HCT116 (cell line): Measurements from ENCODE around the gene MAP2K3.
"Not testable (repeated sequence)": the region's sequence is repeated elsewhere in the genome, so short reads cannot be mapped to it uniquely, and the experiment has no call there.

Experiments
- POLR2AphosphoS5 ChIP-seq: IDR thresholded peaks from 2 replicates; pipeline ENCODE4 v1.6.1; 2011; ENCODE audit warnings: mild to moderate bottlenecking, low read depth, low read length, moderate library complexity
- SP1 ChIP-seq: IDR thresholded peaks from 2 replicates; pipeline ENCODE4 v1.6.1; 2012; ENCODE audit warnings: low read depth
- ZFX ChIP-seq: fragments of 450-650 bp; IDR thresholded peaks from 2 replicates; pipeline ENCODE4 v1.6.1; 2017
- ZNF274 ChIP-seq: fragments of 200-500 bp; sonication (Bioruptor generic); IDR thresholded peaks from 2 replicates; pipeline ENCODE4 v1.6.1; 2014; ENCODE audit warnings: mild to moderate bottlenecking, low read depth, low read length, inconsistent platforms
- TF ChIP-seq, protein P1 (sequence below): IDR thresholded peaks from 2 replicates; pipeline ENCODE4 v1.6.1; 2012; ENCODE audit warnings: low read depth

DNA sequence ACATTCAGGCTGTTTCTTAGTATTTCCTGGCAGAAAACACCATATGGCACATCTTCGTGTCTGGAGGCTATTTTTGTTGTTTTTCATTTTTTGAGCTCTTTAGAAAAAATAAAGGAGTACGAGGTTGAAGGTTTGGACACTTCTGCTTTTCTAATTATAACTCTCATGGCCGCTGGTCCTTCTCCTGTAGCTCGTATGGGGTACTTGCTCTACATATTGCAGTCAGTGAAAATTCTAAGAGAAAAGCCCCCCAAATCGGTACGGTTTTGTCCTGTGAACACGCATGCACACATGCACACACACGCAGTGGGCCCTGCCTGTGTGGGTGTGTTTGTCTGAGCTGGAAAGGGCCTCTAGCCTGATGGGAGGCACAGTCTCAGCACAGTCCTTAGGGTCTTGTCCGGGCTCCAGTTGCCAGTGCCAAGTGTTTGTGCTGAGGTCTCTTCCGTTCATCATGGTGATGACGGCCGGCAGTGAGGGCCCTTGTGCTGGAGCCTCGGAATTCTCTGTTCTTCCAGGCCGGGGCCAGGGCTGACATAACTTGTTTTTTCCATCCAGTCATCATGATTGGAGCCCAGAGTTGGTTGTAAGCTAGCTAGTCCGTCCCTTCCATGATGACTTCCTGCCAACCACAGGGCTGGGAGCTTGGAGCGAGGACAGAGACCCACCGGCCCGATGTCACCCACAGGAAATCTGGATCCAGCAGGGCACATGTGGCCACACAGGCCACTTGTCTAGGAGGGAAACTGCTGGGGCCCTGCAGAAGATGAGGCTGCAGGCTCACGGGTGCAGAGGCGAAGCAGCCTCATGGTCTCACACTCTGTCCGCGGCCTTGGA is 26.5 kb downstream of the MAP2K3 start:
- not testable (repeated sequence) for TF ChIP-seq ZFX, ZNF274, POLR2AphosphoS5, SP1
- TF ChIP-seq, protein P1, sequence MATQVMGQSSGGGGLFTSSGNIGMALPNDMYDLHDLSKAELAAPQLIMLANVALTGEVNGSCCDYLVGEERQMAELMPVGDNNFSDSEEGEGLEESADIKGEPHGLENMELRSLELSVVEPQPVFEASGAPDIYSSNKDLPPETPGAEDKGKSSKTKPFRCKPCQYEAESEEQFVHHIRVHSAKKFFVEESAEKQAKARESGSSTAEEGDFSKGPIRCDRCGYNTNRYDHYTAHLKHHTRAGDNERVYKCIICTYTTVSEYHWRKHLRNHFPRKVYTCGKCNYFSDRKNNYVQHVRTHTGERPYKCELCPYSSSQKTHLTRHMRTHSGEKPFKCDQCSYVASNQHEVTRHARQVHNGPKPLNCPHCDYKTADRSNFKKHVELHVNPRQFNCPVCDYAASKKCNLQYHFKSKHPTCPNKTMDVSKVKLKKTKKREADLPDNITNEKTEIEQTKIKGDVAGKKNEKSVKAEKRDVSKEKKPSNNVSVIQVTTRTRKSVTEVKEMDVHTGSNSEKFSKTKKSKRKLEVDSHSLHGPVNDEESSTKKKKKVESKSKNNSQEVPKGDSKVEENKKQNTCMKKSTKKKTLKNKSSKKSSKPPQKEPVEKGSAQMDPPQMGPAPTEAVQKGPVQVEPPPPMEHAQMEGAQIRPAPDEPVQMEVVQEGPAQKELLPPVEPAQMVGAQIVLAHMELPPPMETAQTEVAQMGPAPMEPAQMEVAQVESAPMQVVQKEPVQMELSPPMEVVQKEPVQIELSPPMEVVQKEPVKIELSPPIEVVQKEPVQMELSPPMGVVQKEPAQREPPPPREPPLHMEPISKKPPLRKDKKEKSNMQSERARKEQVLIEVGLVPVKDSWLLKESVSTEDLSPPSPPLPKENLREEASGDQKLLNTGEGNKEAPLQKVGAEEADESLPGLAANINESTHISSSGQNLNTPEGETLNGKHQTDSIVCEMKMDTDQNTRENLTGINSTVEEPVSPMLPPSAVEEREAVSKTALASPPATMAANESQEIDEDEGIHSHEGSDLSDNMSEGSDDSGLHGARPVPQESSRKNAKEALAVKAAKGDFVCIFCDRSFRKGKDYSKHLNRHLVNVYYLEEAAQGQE, result not testable (repeated sequence)
